ENCODE measurements around the gene SLC35G2. TPM values are rescaled to one million over a fixed set of nuclear protein-coding genes. Genes with fewer than 3 reads are reported as not detected.

The SLC35G2 gene
- total RNA-seq, 2 donors from 2014 or later: 7.3 to 7.8 TPM

GRCh38 chr3:136883967-136884720 lies 65.2 kb downstream of the SLC35G2 start:
- H3K9me3 ChIP-seq: no peaks in the 10 kb centered on the region
- intact Hi-C loops (cut with DNase I): no loop called here
- H3K4me1 ChIP-seq: peaks cover 17% of the 10 kb centered on the region
- ATAC-seq: no peak
- no peak overlapping the region for H3K4me3 ChIP-seq
- no peak for DNase-seq
- no peak overlapping the region for H3K27ac ChIP-seq
- no peaks in the 10 kb centered on the region for H3K27me3 ChIP-seq
- no peak for TF ChIP-seq POLR2A (IDR thresholded peaks at IDR 0.05)
- TF ChIP-seq, protein P1, sequence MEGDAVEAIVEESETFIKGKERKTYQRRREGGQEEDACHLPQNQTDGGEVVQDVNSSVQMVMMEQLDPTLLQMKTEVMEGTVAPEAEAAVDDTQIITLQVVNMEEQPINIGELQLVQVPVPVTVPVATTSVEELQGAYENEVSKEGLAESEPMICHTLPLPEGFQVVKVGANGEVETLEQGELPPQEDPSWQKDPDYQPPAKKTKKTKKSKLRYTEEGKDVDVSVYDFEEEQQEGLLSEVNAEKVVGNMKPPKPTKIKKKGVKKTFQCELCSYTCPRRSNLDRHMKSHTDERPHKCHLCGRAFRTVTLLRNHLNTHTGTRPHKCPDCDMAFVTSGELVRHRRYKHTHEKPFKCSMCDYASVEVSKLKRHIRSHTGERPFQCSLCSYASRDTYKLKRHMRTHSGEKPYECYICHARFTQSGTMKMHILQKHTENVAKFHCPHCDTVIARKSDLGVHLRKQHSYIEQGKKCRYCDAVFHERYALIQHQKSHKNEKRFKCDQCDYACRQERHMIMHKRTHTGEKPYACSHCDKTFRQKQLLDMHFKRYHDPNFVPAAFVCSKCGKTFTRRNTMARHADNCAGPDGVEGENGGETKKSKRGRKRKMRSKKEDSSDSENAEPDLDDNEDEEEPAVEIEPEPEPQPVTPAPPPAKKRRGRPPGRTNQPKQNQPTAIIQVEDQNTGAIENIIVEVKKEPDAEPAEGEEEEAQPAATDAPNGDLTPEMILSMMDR (IDR thresholded peaks at IDR 0.05): no peak
- 92 to 96% methylated on average over 9 of the region's 9 CpGs for WGBS, 2 donors
- H3K36me3 ChIP-seq (replicated peaks in 1 of 2; ENCODE audit: insufficient read depth in 1 of 2, low read depth in 2 of 2): no peaks in the 10 kb centered on the region

DNA sequence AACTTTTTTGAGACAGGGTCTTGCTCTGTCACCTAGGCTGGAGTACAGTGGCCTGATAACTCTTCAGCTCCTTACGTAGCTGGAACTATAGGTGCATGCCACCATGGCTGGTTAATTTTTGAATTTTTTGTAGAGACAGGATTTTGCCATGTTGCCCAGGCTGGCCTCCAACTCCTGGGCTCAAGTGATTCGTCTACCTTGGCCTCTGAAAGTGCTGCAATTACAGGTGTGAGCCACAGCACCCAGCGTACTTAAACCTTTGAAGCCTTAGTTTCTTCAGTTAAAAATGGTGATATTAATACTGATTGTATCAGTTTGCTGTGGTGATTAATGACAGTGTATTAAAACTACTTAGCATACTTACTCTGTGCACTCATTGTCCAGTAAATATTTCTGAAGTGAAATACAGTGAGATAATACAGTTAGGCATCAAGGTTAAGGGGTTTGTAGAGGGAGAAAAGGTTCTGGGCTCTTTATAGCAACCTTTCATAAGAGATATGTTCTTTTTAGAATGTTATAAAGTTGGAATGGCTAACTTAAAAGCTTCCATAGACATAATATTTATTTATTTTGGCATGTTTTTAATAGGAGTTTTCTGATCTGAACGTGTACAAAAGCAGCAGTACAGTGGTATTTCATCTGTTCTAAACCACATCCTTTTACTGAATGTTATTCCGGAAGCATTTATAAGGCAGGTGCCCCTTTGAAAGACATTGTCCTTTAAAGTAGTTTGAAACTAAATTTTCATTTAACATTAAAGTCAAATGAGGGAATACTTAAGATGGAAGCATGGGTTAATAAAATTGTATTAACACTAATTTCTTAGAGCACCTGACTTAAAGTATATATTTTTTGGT lies 66.7 kb downstream of the SLC35G2 start:
- no peak overlapping the region for H3K27ac ChIP-seq
- no peaks in the 10 kb centered on the region for H3K27me3 ChIP-seq
- TF ChIP-seq, protein P1 (IDR thresholded peaks at IDR 0.05): no peak
- no peak for TF ChIP-seq POLR2A (IDR thresholded peaks at IDR 0.05)
- intact Hi-C loops (cut with DNase I): no loop called here
- H3K4me3 ChIP-seq: no peak overlapping the region
- no peak for ATAC-seq
- no peak for DNase-seq
- peaks cover 17% of the 10 kb centered on the region for H3K4me1 ChIP-seq
- 63% methylated on average over 5 of the region's 5 CpGs for WGBS, 2 donors
- no peaks in the 10 kb centered on the region for H3K9me3 ChIP-seq
- H3K36me3 ChIP-seq (replicated peaks in 1 of 2; ENCODE audit: insufficient read depth in 1 of 2, low read depth in 2 of 2): no peaks in the 10 kb centered on the region

- no peak overlapping the region for H3K4me3 ChIP-seq
- intact Hi-C loops (cut with DNase I): no loop called here
- peaks cover 19% of the 10 kb centered on the region for H3K4me1 ChIP-seq
- DNase-seq (no peak), ATAC-seq (no peak)
- no peak overlapping the region for H3K27ac ChIP-seq
- H3K9me3 ChIP-seq: no peaks in the 10 kb centered on the region
- H3K27me3 ChIP-seq: no peaks in the 10 kb centered on the region
- H3K36me3 ChIP-seq (replicated peaks in 1 of 2; ENCODE audit: insufficient read depth in 1 of 2, low read depth in 2 of 2): no peaks in the 10 kb centered on the region
- 77% methylated on average over 7 of the region's 24 CpGs; no CpG with 5 or more reads in 1 of the 2 donors for WGBS, 2 donors
- TF ChIP-seq POLR2A (IDR thresholded peaks at IDR 0.05): no peak
- TF ChIP-seq, protein P1 (IDR thresholded peaks at IDR 0.05): no peak
These were observed 71.0 kb downstream of the SLC35G2 start for GRCh38 chr3:136889947-136890346.

DNA sequence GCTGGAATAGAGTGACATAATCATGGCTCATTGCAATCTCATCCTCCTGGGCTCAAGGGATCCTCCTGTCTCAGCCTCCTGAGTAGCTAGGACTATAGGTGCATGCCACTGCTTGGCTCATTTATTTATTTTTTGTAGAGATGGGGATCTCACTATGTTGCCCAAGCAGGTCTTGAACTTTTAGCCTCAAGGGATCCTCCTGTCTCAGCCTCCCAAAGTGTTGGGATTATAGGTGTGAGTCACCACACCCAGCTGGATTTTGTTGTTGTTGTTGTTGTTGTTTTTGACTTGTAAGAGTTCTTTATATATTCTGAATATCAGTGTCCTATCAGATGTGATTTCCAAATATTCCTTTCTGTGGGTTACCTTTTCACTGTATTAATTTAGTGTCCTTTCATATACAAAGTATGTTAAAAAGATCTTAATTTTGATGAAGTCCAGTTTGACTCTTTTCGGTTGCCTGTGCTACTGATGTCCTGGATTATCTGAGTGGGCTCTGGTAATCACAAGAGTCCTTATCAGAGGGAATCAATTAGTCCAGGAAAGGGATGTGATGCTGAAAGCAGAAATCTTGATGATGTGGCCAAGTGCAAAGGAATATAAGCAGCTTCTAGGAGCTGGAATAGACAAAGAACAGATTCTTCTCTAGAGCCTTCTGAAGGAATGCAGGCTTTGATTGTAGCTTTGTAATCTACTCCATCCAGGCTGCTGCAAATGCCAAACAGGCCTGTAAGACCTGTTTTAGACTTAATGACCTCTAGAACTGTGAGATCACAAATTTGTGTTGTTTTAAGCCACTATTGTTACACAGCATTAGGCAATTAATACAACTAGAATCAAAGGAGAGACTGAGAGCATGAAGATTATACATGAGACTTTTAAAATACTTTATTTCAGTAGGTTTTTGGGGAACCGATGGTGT lies 73.3 kb downstream of the SLC35G2 start:
- TF ChIP-seq POLR2A (IDR thresholded peaks at IDR 0.05): no peak
- TF ChIP-seq, protein P1 (IDR thresholded peaks at IDR 0.05): no peak
- ATAC-seq (no peak), DNase-seq (no peak)
- Histone ChIP-seq H3K36me3 (replicated peaks in 1 of 2; ENCODE audit: insufficient read depth in 1 of 2, low read depth in 2 of 2) (no peaks in the 10 kb centered on the region), H3K27ac (no peak overlapping the region), H3K9me3 (no peaks in the 10 kb centered on the region), H3K4me1 (peaks cover 16% of the 10 kb centered on the region), H3K4me3 (no peak overlapping the region), H3K27me3 (no peaks in the 10 kb centered on the region)
- intact Hi-C loops (cut with DNase I): no loop called here
- WGBS, 2 donors: 44 to 48% methylated on average over 2 of the region's 2 CpGs

All from body of pancreas (tissue), 4 donors.